Osteoblast (primary cell): ENCODE results near the gene OSGEPL1. TPM values are rescaled to one million over a fixed set of nuclear protein-coding genes. Genes with fewer than 3 reads are reported as not detected.
A peak's percentile ranks its signal among the peaks of the same experiment; 100 is the strongest.

Experiments
- DNase-seq: peaks from one replicate; pipeline ENCODE4 v3.0.0; 2011; ENCODE audit warnings: low spot score, mixed read lengths; ENCODE audit not compliant: insufficient read length; ENCODE audit errors: missing footprints
- H2AFZ ChIP-seq: 2 replicates; pipeline ENCODE4 v1.6.0; 2011; ENCODE audit warnings: mild to moderate bottlenecking, low read length
- H3K27ac ChIP-seq: 2 replicates; pipeline ENCODE4 v1.5.1; 2011; ENCODE audit warnings: mild to moderate bottlenecking, low read depth, low read length, moderate library complexity
- H3K27me3 ChIP-seq: 2 replicates; pipeline ENCODE4 v1.6.0; 2012; ENCODE audit warnings: mild to moderate bottlenecking, control low read depth, inconsistent platforms, low read length, moderate library complexity; ENCODE audit not compliant: insufficient read depth
- H3K36me3 ChIP-seq: 2 replicates; pipeline ENCODE4 v1.5.1; 2011; ENCODE audit warnings: mild to moderate bottlenecking, low read length, control low read depth, moderate library complexity; ENCODE audit not compliant: insufficient read depth
- H3K4me1 ChIP-seq: 2 replicates; pipeline ENCODE4 v1.5.1; 2011; ENCODE audit warnings: mild to moderate bottlenecking, low read length, control low read depth, moderate library complexity; ENCODE audit not compliant: insufficient read depth
- H3K4me2 ChIP-seq: 2 replicates; pipeline ENCODE4 v1.6.0; 2011; ENCODE audit warnings: mild to moderate bottlenecking, low read length; ENCODE audit not compliant: insufficient read depth
- H3K4me3 ChIP-seq: fragments of 200-600 bp; sonication (generic); 3 replicates; pipeline ENCODE4 v1.5.1; 2012; ENCODE audit warnings: mild to moderate bottlenecking, low read length, inconsistent platforms; ENCODE audit not compliant: insufficient read depth
- H3K79me2 ChIP-seq: 2 replicates; pipeline ENCODE4 v1.6.0; 2012; ENCODE audit warnings: mild to moderate bottlenecking, low read length, control low read depth, inconsistent platforms; ENCODE audit not compliant: insufficient read depth
- H3K9me3 ChIP-seq: 2 replicates; pipeline ENCODE4 v1.5.1; 2011; ENCODE audit warnings: low read depth, low read length, control low read depth
- H4K20me1 ChIP-seq: 2 replicates; pipeline ENCODE4 v1.6.0; 2012; ENCODE audit warnings: mild to moderate bottlenecking, low read length, control low read depth; ENCODE audit not compliant: insufficient read depth
- total RNA-seq: library from RNA; depleted of rRNA; stranded (reverse); fragments of >200 nt; gene quantifications from 2 replicates; pipeline ENCODE4 v1.2.3, GENCODE V29; 2012
- TF ChIP-seq, protein P1 (sequence below): IDR thresholded peaks from 2 replicates; pipeline ENCODE4 v1.5.1; 2011; ENCODE audit warnings: mild to moderate bottlenecking, low read depth, low read length, moderate library complexity; ENCODE audit errors: extremely low read depth

Gene OSGEPL1
- total RNA-seq, 1 donor = 7.2 TPM

DNA sequence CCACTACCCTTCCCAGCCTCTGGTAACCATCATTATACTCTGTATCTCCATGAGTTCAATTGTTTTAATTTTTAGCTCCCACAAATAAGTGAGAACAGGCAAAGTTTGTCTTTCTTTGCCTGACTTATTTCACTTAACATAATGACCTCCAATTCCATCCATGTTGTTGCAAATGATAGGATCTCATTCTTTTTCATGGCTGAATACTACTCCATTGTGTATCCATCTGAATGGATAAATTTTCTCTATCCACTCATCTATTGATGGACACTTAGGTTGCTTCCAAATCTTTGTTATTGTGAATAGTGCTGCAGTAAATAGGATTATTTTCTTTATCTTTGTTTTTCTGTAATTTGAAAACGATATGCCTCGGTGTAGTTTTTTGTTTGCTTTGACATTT lies 61.9 kb downstream of the OSGEPL1 start:
- Histone ChIP-seq H3K27me3 (no peaks in the 10 kb centered on the region), H3K36me3 (no peaks in the 10 kb centered on the region), H3K27ac (no peak overlapping the region), H2AFZ (no peak overlapping the region), H3K9me3 (no peaks in the 10 kb centered on the region), H4K20me1 (no peaks in the 10 kb centered on the region), H3K4me2 (no peak overlapping the region), H3K79me2 (no peaks in the 10 kb centered on the region), H3K4me3 (no peak overlapping the region), H3K4me1 (no peaks in the 10 kb centered on the region)
- DNase-seq = no peak
- TF ChIP-seq, protein P1, sequence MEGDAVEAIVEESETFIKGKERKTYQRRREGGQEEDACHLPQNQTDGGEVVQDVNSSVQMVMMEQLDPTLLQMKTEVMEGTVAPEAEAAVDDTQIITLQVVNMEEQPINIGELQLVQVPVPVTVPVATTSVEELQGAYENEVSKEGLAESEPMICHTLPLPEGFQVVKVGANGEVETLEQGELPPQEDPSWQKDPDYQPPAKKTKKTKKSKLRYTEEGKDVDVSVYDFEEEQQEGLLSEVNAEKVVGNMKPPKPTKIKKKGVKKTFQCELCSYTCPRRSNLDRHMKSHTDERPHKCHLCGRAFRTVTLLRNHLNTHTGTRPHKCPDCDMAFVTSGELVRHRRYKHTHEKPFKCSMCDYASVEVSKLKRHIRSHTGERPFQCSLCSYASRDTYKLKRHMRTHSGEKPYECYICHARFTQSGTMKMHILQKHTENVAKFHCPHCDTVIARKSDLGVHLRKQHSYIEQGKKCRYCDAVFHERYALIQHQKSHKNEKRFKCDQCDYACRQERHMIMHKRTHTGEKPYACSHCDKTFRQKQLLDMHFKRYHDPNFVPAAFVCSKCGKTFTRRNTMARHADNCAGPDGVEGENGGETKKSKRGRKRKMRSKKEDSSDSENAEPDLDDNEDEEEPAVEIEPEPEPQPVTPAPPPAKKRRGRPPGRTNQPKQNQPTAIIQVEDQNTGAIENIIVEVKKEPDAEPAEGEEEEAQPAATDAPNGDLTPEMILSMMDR = no peak

DNA sequence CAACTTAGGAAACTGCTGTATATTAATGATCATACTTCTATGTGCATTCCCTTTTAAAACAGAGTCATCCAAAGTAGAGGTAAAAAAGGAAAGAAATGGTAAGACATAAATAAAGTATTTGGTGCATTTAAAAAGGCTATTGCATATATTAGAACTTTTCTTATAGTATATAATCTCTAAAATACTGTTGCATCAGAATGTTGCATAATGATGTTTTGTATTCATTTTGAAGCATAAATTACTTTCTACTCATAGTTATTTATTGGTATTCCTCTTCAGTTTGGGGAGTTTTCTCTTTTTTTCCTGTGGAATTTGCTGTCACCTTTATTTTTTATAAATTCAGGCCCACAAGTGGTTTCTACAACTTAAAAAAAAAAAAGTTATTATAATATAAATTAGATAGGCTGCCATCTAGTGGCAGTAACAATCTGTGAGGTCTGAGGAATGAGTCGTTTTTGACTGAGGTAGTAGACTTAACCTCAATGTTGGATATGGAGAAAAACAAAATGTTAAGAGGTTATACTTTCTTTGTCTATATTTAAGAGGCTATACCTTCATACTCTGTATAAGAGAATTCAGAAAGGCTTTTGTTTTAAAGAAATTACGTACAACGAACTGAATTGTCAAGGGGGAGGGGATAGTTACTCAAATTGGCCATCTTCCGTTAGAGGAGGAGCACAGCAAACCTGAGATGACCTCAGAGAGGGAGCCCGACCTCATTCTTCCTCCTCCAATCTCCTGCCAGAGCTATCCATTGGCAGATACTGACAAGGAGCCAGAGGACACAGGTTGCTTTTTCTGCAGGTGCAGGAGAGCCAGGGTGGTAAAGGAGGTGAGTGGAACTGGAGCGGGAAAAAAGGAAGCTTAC lies 64.3 kb downstream of the OSGEPL1 start:
- no peak for DNase-seq
- H3K4me3 ChIP-seq = peak overlapping the region; percentile 31
- no peaks in the 10 kb centered on the region for H3K36me3 ChIP-seq
- H3K4me2 ChIP-seq = no peak overlapping the region
- no peaks in the 10 kb centered on the region for H3K79me2 ChIP-seq
- H3K27ac ChIP-seq = no peak overlapping the region
- H2AFZ ChIP-seq = peak overlapping the region; percentile 42
- no peaks in the 10 kb centered on the region for H3K9me3 ChIP-seq
- H3K4me1 ChIP-seq = no peaks in the 10 kb centered on the region
- H3K27me3 ChIP-seq = no peaks in the 10 kb centered on the region
- TF ChIP-seq, protein P1 = peak; percentile 56
- H4K20me1 ChIP-seq = no peaks in the 10 kb centered on the region

Other genes starting within 250 kb of the OSGEPL1 start
- 10.9 and 13.6 TPM in 2 replicates for gene SLC40A1, start 182.0 kb downstream of the OSGEPL1 start, total RNA-seq
- gene ASNSD1, start 101.3 kb downstream of the OSGEPL1 start, total RNA-seq = 79.0 and 81.8 TPM in 2 replicates
- gene ANKAR, start 88.1 kb downstream of the OSGEPL1 start, total RNA-seq = 14.1 TPM in 2 replicates
- 42.3 and 46.3 TPM in 2 replicates for gene ORMDL1, start 21.5 kb upstream of the OSGEPL1 start, total RNA-seq
- gene PMS1, start 21.7 kb upstream of the OSGEPL1 start, total RNA-seq = 29.3 and 30.6 TPM in 2 replicates